ENCODE data around the gene USP4. TPM values are rescaled to one million over a fixed set of nuclear protein-coding genes. Genes with fewer than 3 reads are reported as not detected.

USP4 gene
- total RNA-seq, 1 donor from 2014 or later: 18.3 TPM

DNA sequence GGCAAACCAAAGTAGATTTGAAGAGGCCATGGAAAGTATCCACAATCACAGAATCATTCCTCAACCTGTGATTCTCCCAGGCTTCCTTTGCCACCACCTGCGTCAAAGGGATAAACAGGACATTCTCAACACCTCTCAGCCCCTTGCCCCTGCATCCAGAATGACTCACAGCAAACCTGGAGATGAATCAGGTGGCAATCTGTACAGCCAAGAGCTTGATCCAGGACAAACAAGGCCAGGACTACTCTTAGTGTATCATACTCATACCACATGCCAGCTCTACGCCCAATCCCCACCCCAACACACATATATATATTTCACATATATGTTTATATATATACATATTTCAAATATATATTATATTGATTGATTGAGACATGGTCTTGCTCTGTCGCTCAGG is 39.3 kb downstream of the USP4 start:
- Histone ChIP-seq H3K9ac (ENCODE audit: low read depth in 1 of 3, low read length in 3 of 3) (no peak overlapping the region), H3K9me3 (ENCODE audit: control insufficient read depth in 3 of 3, low read length in 3 of 3) (no peaks in the 10 kb centered on the region), H3K4me3 (ENCODE audit: low read length in 3 of 3) (no peak overlapping the region), H3K27ac (ENCODE audit: low read depth, low read length) (no peak overlapping the region), H3K36me3 (ENCODE audit: control insufficient read depth in 3 of 3, insufficient read depth in 3 of 3, low read length in 3 of 3) (peaks cover 53 to 57% (median 55%) of the 10 kb centered on the region in 3 donors), H3K27me3 (ENCODE audit: control insufficient read depth in 3 of 3, insufficient read depth in 3 of 3, low read length in 3 of 3) (no peaks in the 10 kb centered on the region), H3K4me1 (ENCODE audit: control insufficient read depth in 3 of 3, insufficient read depth in 3 of 3, low read length in 3 of 3) (peaks cover 11 to 13% (median 12%) of the 10 kb centered on the region in 3 donors)

DNA sequence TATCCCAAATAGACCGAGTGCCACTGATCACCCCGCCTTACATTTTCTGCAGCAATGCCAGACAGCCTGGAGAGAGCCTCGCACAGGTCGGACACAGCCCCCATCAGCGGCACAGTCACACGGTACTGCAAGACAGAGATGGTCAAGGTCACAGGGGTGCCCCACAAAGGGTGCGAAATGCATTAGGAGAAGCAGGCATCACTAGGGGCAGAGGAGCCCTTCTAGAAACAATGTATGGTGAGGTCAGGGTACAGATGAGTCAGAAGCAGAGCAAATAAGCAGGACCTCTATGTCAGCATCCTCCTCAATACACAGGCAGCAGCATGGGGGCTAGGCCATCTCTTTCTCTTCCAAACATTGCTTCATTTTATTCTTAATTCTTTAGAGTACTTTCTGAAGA is 41.3 kb downstream of the USP4 start:
- Histone ChIP-seq H3K9me3 (ENCODE audit: control insufficient read depth in 3 of 3, low read length in 3 of 3) (no peaks in the 10 kb centered on the region), H3K4me1 (ENCODE audit: control insufficient read depth in 3 of 3, insufficient read depth in 3 of 3, low read length in 3 of 3) (peaks cover 21 to 26% (median 25%) of the 10 kb centered on the region in 3 donors), H3K4me3 (ENCODE audit: low read length in 3 of 3) (no peak overlapping the region), H3K9ac (ENCODE audit: low read depth in 1 of 3, low read length in 3 of 3) (no peak overlapping the region), H3K27ac (ENCODE audit: low read depth, low read length) (no peak overlapping the region), H3K27me3 (ENCODE audit: control insufficient read depth in 3 of 3, insufficient read depth in 3 of 3, low read length in 3 of 3) (no peaks in the 10 kb centered on the region), H3K36me3 (ENCODE audit: control insufficient read depth in 3 of 3, insufficient read depth in 3 of 3, low read length in 3 of 3) (peaks cover 49 to 61% (median 54%) of the 10 kb centered on the region in 3 donors)

GRCh38 chr3:49296781-49297411 is 43.0 kb downstream of the USP4 start:
- Histone ChIP-seq H3K27ac (ENCODE audit: low read depth, low read length) (peak overlapping the region; percentile 82), H3K36me3 (ENCODE audit: control insufficient read depth in 3 of 3, insufficient read depth in 3 of 3, low read length in 3 of 3) (peaks cover 42 to 57% (median 51%) of the 10 kb centered on the region in 3 donors), H3K9me3 (ENCODE audit: control insufficient read depth in 3 of 3, low read length in 3 of 3) (no peaks in the 10 kb centered on the region), H3K4me3 (ENCODE audit: low read length in 3 of 3) (peak overlapping the region; percentile 5 to 41 (median 38)), H3K27me3 (ENCODE audit: control insufficient read depth in 3 of 3, insufficient read depth in 3 of 3, low read length in 3 of 3) (no peaks in the 10 kb centered on the region), H3K4me1 (ENCODE audit: control insufficient read depth in 3 of 3, insufficient read depth in 3 of 3, low read length in 3 of 3) (peaks cover 21 to 28% (median 26%) of the 10 kb centered on the region in 3 donors), H3K9ac (ENCODE audit: low read depth in 1 of 3, low read length in 3 of 3) (peak overlapping the region; percentile 48 to 72 (median 52))

DNA sequence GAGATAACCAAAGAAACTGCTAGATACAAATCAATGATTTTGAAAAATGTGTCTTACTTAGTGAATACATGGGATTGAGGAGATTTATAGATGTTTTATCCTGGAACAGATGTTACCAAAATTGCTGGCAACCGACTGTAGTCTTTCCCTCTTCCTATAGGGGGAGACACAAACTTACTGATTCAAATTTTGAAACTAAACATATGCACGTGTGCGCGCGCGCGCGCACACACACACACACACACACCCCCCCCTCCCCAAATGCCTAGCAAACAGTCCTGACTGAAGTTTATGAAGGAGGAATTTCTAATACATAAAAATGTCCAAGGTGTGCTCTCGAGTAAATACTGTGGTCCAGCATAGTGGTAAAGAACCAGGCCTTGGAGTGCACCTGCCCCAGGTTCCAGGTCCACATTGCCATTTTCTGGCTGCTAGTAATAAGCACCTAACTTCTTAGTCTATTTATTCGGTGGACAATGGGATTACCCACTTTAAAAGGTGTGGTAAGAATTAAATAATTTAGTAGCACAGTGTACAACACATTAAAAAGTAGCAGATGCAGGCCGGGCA is 44.3 kb downstream of the USP4 start:
- no peaks in the 10 kb centered on the region for H3K27me3 ChIP-seq (ENCODE audit: control insufficient read depth in 3 of 3, insufficient read depth in 3 of 3, low read length in 3 of 3)
- no peaks in the 10 kb centered on the region for H3K9me3 ChIP-seq (ENCODE audit: control insufficient read depth in 3 of 3, low read length in 3 of 3)
- H3K4me1 ChIP-seq (ENCODE audit: control insufficient read depth in 3 of 3, insufficient read depth in 3 of 3, low read length in 3 of 3): peaks cover 21 to 28% (median 26%) of the 10 kb centered on the region in 3 donors
- peaks cover 38 to 58% (median 45%) of the 10 kb centered on the region in 3 donors for H3K36me3 ChIP-seq (ENCODE audit: control insufficient read depth in 3 of 3, insufficient read depth in 3 of 3, low read length in 3 of 3)
- H3K9ac ChIP-seq (ENCODE audit: low read depth in 1 of 3, low read length in 3 of 3): no peak overlapping the region
- H3K4me3 ChIP-seq (ENCODE audit: low read length in 3 of 3): no peak overlapping the region
- peak overlapping the region; percentile 2 for H3K27ac ChIP-seq (ENCODE audit: low read depth, low read length)

- H3K27me3 ChIP-seq (ENCODE audit: control insufficient read depth in 3 of 3, insufficient read depth in 3 of 3, low read length in 3 of 3): no peaks in the 10 kb centered on the region
- no peak overlapping the region for H3K9ac ChIP-seq (ENCODE audit: low read depth in 1 of 3, low read length in 3 of 3)
- H3K4me3 ChIP-seq (ENCODE audit: low read length in 3 of 3): peak overlapping the region in 2 of 3 donors; percentile 24 to 32
- H3K36me3 ChIP-seq (ENCODE audit: control insufficient read depth in 3 of 3, insufficient read depth in 3 of 3, low read length in 3 of 3): peaks cover 34 to 59% (median 46%) of the 10 kb centered on the region in 3 donors
- peak overlapping the region; percentile 45 for H3K27ac ChIP-seq (ENCODE audit: low read depth, low read length)
- no peaks in the 10 kb centered on the region for H3K9me3 ChIP-seq (ENCODE audit: control insufficient read depth in 3 of 3, low read length in 3 of 3)
- peaks cover 21 to 28% (median 26%) of the 10 kb centered on the region in 3 donors for H3K4me1 ChIP-seq (ENCODE audit: control insufficient read depth in 3 of 3, insufficient read depth in 3 of 3, low read length in 3 of 3)
These were observed 45.5 kb downstream of the USP4 start for GRCh38 chr3:49294343-49294742.

DNA sequence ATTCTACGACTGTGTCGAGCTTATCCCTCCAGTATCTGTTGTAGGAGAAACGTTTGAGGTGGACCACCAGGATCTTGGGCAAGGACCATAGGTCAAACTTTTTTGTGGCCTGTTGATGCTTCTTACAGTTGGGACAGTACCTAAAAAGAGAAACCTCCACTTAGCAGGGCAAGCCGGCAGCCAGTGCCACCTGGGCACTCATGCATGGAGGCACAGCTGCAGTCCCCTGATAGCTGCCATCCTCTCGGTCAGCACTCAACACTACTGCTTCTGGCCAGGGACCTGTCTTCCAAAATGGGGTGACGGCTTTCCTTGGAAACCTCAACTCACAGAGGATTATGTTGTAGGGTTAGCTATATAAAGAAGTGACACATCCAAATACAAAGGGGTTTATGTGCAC is 55.9 kb downstream of the USP4 start:
- Histone ChIP-seq H3K27ac (ENCODE audit: low read depth, low read length) (no peak overlapping the region), H3K36me3 (ENCODE audit: control insufficient read depth in 3 of 3, insufficient read depth in 3 of 3, low read length in 3 of 3) (peaks cover 50 to 58% (median 56%) of the 10 kb centered on the region in 3 donors), H3K27me3 (ENCODE audit: control insufficient read depth in 3 of 3, insufficient read depth in 3 of 3, low read length in 3 of 3) (no peaks in the 10 kb centered on the region), H3K9ac (ENCODE audit: low read depth in 1 of 3, low read length in 3 of 3) (no peak overlapping the region), H3K9me3 (ENCODE audit: control insufficient read depth in 3 of 3, low read length in 3 of 3) (no peaks in the 10 kb centered on the region), H3K4me1 (ENCODE audit: control insufficient read depth in 3 of 3, insufficient read depth in 3 of 3, low read length in 3 of 3) (peaks cover 3 to 6% (median 5%) of the 10 kb centered on the region in 3 donors), H3K4me3 (ENCODE audit: low read length in 3 of 3) (no peak overlapping the region)

- Histone ChIP-seq H3K9me3 (ENCODE audit: control insufficient read depth in 3 of 3, low read length in 3 of 3) (no peaks in the 10 kb centered on the region), H3K27ac (ENCODE audit: low read depth, low read length) (peak overlapping the region; percentile 96), H3K4me3 (ENCODE audit: low read length in 3 of 3) (no peak overlapping the region), H3K36me3 (ENCODE audit: control insufficient read depth in 3 of 3, insufficient read depth in 3 of 3, low read length in 3 of 3) (peaks cover 25 to 28% (median 25%) of the 10 kb centered on the region in 3 donors), H3K9ac (ENCODE audit: low read depth in 1 of 3, low read length in 3 of 3) (no peak overlapping the region), H3K27me3 (ENCODE audit: control insufficient read depth in 3 of 3, insufficient read depth in 3 of 3, low read length in 3 of 3) (no peaks in the 10 kb centered on the region), H3K4me1 (ENCODE audit: control insufficient read depth in 3 of 3, insufficient read depth in 3 of 3, low read length in 3 of 3) (peaks cover 23 to 35% (median 32%) of the 10 kb centered on the region in 3 donors)
These were observed 60.5 kb downstream of the USP4 start for GRCh38 chr3:49279376-49279775.

GRCh38 chr3:49278548-49278947 is 61.3 kb downstream of the USP4 start:
- Histone ChIP-seq H3K9ac (ENCODE audit: low read depth in 1 of 3, low read length in 3 of 3) (no peak overlapping the region), H3K36me3 (ENCODE audit: control insufficient read depth in 3 of 3, insufficient read depth in 3 of 3, low read length in 3 of 3) (peaks cover 17 to 20% (median 17%) of the 10 kb centered on the region in 3 donors), H3K27ac (ENCODE audit: low read depth, low read length) (peak overlapping the region; percentile 96)

DNA sequence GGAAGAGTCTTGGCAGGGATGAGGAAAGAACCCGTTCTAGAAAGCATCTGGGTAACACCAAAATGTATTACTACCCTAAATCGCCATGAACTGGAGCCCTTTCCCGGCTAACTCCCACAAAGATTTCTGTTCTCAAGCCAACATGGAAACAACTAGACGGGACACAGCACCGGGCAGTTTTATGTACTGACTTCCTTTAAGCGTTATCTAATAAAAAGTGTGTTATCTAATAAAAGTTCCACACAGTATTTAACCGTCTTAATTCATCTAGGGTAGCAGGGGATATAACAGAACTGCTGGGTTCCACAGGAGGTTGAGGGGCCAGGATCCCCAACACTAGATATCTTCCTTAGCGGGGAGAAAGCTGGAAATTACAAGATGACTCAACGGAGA is 62.5 kb downstream of the USP4 start:
- H3K9me3 ChIP-seq (ENCODE audit: control insufficient read depth in 3 of 3, low read length in 3 of 3): no peaks in the 10 kb centered on the region
- peak overlapping the region; percentile 96 for H3K27ac ChIP-seq (ENCODE audit: low read depth, low read length)
- peak overlapping the region; percentile 69 to 81 (median 75) for H3K4me3 ChIP-seq (ENCODE audit: low read length in 3 of 3)
- peaks cover 14 to 16% (median 16%) of the 10 kb centered on the region in 3 donors for H3K36me3 ChIP-seq (ENCODE audit: control insufficient read depth in 3 of 3, insufficient read depth in 3 of 3, low read length in 3 of 3)
- peak overlapping the region; percentile 77 to 91 (median 88) for H3K9ac ChIP-seq (ENCODE audit: low read depth in 1 of 3, low read length in 3 of 3)
- H3K27me3 ChIP-seq (ENCODE audit: control insufficient read depth in 3 of 3, insufficient read depth in 3 of 3, low read length in 3 of 3): no peaks in the 10 kb centered on the region
- H3K4me1 ChIP-seq (ENCODE audit: control insufficient read depth in 3 of 3, insufficient read depth in 3 of 3, low read length in 3 of 3): peaks cover 23 to 35% (median 32%) of the 10 kb centered on the region in 3 donors

More at GRCh38 chr3:49278548-49278947, 61.3 kb downstream of the USP4 start:
- no peaks in the 10 kb centered on the region for H3K9me3 ChIP-seq (ENCODE audit: control insufficient read depth in 3 of 3, low read length in 3 of 3)
- no peaks in the 10 kb centered on the region for H3K27me3 ChIP-seq (ENCODE audit: control insufficient read depth in 3 of 3, insufficient read depth in 3 of 3, low read length in 3 of 3)
- peaks cover 23 to 35% (median 32%) of the 10 kb centered on the region in 3 donors for H3K4me1 ChIP-seq (ENCODE audit: control insufficient read depth in 3 of 3, insufficient read depth in 3 of 3, low read length in 3 of 3)
- no peak overlapping the region for H3K4me3 ChIP-seq (ENCODE audit: low read length in 3 of 3)

Data from skeletal muscle tissue (tissue), 4 donors.